Immature natural killer cell (primary cell): ENCODE results near the gene SPON1. TPM values are rescaled to one million over a fixed set of nuclear protein-coding genes. Genes with fewer than 3 reads are reported as not detected.
A peak's percentile ranks its signal among the peaks of the same experiment; 100 is the strongest.
"Not testable (repeated sequence)": the region's sequence is repeated elsewhere in the genome, so short reads cannot be mapped to it uniquely, and the experiment has no call there.

Source experiments
- DNase-seq, 3 donors: peaks; one replicate each; pipeline ENCODE4 v3.0.0; 2022; ENCODE audit warnings: mixed read lengths in 1 of 3
- H3K27ac Mint-ChIP-seq, 6 donors: one replicate each; pipeline ENCODE4 v1.8.0; 2020; ENCODE audit warnings: mixed read lengths in 6 of 6, mild to moderate bottlenecking in 5 of 6, inconsistent platforms in 4 of 6, moderate library complexity in 3 of 6
- H3K27me3 Mint-ChIP-seq, 3 donors: one replicate each; pipeline ENCODE4 v1.8.0; 2020 to 2021; ENCODE audit warnings: low read depth in 3 of 3, mild to moderate bottlenecking in 3 of 3, mixed read lengths in 3 of 3, moderate library complexity in 3 of 3, inconsistent platforms in 1 of 3
- H3K36me3 Mint-ChIP-seq, 3 donors: one replicate each; pipeline ENCODE4 v1.8.0; 2020; ENCODE audit warnings: mixed read lengths in 3 of 3, inconsistent platforms in 2 of 3, mild to moderate bottlenecking in 2 of 3
- H3K4me1 Mint-ChIP-seq, 2 donors: one replicate each; pipeline ENCODE4 v1.8.0; 2020; ENCODE audit warnings: inconsistent platforms in 2 of 2, mild to moderate bottlenecking in 2 of 2, mixed read lengths in 2 of 2, moderate library complexity in 1 of 2
- H3K4me3 Mint-ChIP-seq, 5 donors: one replicate each; pipeline ENCODE4 v1.8.0; 2020; ENCODE audit warnings: mild to moderate bottlenecking in 5 of 5, mixed read lengths in 5 of 5, inconsistent platforms in 3 of 5, moderate library complexity in 3 of 5
- H3K9me3 Mint-ChIP-seq, 6 donors: one replicate each; pipeline ENCODE4 v1.8.0; 2020; ENCODE audit warnings: mild to moderate bottlenecking in 6 of 6, mixed read lengths in 6 of 6, inconsistent platforms in 4 of 6, moderate library complexity in 3 of 6
- polyA plus RNA-seq, 3 donors: library from polyadenylated mRNA; unstranded; fragments of 300-500 nt; fragmentation: Illumina TruSeq; gene quantifications; one replicate each; pipeline ENCODE4 v1.2.3, GENCODE V29; 2021

SPON1 gene
- polyA plus RNA-seq, 3 donors from 2014 or later, result 0.22 to 1.1 (median 0.74) TPM

DNA sequence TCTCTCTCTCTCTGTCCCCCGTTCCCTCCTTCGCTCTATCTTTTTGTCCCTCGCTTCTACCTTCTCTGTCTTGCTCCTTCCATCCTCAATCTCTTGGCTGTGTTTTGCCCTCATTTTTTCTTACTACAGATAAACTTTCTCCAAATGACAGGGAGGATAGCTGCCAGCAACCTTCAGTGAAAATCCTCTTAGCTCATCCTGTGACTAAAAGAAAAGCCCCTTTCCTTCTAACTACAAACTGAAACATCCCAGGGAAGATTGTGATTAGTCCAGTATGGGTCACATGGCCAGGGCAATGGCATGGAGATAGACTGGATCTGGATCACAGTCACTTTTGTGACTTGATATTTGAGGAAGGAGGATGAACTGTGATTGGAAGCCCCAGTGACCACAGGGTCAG is 10.4 kb downstream of the SPON1 start:
- Mint-ChIP-seq H3K36me3 (no peaks in the 10 kb centered on the region), H3K27ac (no peak overlapping the region), H3K27me3 (peaks cover 3 to 11% (median 5%) of the 10 kb centered on the region in 3 donors), H3K4me3 (no peak overlapping the region), H3K9me3 (no peaks in the 10 kb centered on the region), H3K4me1 (no peaks in the 10 kb centered on the region)
- DNase-seq, result no peak

- Mint-ChIP-seq H3K4me3 (no peak overlapping the region), H3K9me3 (no peaks in the 10 kb centered on the region), H3K27ac (no peak overlapping the region), H3K27me3 (peaks cover 0 to 9% (median 6%) of the 10 kb centered on the region in 3 donors), H3K36me3 (no peaks in the 10 kb centered on the region), H3K4me1 (no peaks in the 10 kb centered on the region)
- no peak for DNase-seq
These were observed 12.1 kb downstream of the SPON1 start for GRCh38 chr11:13974631-13975030.

DNA sequence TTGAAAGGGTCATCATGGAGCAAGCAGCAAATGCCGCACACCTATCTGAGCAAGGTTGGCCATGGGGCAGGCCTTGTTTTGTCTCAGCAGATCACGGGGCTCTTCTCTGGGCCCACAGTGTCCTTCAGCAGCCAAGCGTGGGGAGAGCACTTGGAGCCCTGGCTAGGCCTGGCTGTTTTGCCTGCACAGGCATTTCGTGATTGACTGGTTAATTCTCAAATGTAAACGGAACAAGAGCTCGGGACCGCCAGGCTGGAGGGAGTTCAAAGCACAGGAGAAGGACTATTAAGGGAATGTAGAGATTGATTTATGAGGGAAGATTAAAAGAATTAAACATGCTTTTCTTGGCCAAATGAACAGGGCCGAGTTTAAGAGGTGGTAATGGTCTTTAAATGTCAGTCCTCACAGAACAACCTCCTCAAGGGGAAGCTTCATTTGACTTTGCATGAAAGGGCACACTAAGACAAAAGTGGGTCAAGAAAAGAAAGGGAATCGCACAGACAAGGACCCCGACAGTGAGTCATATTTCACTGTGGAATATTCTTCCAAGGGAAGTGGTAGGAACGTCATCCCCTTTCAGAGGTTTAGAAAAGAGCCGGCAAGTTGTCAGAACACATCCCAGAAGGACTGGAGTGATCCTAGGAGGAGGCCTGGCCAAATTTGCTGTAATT is 20.7 kb downstream of the SPON1 start:
- H3K4me3 Mint-ChIP-seq, result no peak overlapping the region
- H3K36me3 Mint-ChIP-seq, result no peaks in the 10 kb centered on the region
- peak overlapping the region in 1 of 6 donors; percentile 26 for H3K27ac Mint-ChIP-seq
- DNase-seq, result no peak
- no peaks in the 10 kb centered on the region for H3K9me3 Mint-ChIP-seq
- H3K4me1 Mint-ChIP-seq, result no peaks in the 10 kb centered on the region
- H3K27me3 Mint-ChIP-seq, result peaks cover 0 to 5% (median 5%) of the 10 kb centered on the region in 3 donors

DNA sequence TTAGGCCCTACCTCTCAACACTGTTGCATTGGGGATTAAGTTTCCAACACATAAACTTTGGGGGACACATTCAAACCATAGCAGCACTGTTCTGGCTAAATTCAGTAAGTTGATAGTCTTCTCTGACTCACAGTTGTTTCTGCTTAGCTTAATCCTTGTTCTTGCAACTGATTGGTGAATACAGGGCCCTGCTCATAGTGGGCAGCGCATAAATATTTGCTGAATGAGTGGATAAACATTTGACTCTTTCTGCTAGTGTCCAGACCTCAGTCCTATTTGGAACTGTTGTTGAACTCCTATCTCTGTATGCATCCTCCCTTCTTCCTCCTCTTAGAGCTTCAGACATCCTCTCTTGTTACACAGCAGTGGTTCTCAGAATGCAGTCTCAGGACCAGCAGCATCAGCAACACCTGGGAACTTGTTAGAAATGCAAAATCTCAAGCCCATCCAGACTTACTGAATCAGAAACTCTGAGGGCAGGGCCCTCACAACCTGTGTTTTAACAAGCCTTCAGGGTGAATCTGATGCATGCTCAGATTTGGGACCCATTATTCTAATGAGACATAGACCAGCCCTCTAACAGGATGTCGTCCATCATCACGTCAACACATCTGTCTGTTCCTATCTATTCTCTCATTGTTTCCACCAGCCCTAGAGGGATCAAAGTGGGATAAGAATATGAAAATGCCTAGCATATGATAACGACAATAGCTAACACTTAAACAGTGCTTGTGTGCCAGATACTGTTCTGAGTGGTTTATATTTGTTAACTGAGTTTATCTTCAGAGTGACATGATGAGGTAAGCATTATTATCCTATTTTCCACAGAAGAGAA is 22.3 kb downstream of the SPON1 start:
- DNase-seq, result no peak
- no peaks in the 10 kb centered on the region for H3K4me1 Mint-ChIP-seq
- no peaks in the 10 kb centered on the region for H3K36me3 Mint-ChIP-seq
- H3K27ac Mint-ChIP-seq, result no peak overlapping the region
- H3K9me3 Mint-ChIP-seq, result no peaks in the 10 kb centered on the region
- no peak overlapping the region for H3K4me3 Mint-ChIP-seq
- H3K27me3 Mint-ChIP-seq, result peaks cover 0 to 4% (median 3%) of the 10 kb centered on the region in 3 donors

DNA sequence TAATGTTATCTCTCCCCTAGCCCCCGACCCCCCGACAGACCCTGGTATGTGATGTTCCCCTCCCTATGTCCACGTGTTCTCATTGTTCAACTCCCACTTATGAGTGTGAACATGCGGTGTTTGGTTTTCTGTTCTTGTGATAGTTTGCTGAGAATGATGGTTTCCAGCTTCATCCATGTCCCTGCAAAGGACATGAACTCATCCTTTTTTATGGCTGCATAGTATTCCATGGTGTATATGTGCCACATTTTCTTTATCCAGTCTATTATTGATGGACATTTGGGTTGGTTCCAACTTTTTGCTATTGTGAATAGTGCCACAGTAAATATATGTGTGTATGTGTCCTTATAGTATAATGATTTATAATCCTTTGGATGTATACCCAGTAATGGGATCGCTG is 24.2 kb downstream of the SPON1 start:
- not testable (repeated sequence) for H3K9me3 Mint-ChIP-seq, H3K36me3 Mint-ChIP-seq, DNase-seq, H3K27ac Mint-ChIP-seq, H3K4me3 Mint-ChIP-seq, H3K4me1 Mint-ChIP-seq, H3K27me3 Mint-ChIP-seq

DNA sequence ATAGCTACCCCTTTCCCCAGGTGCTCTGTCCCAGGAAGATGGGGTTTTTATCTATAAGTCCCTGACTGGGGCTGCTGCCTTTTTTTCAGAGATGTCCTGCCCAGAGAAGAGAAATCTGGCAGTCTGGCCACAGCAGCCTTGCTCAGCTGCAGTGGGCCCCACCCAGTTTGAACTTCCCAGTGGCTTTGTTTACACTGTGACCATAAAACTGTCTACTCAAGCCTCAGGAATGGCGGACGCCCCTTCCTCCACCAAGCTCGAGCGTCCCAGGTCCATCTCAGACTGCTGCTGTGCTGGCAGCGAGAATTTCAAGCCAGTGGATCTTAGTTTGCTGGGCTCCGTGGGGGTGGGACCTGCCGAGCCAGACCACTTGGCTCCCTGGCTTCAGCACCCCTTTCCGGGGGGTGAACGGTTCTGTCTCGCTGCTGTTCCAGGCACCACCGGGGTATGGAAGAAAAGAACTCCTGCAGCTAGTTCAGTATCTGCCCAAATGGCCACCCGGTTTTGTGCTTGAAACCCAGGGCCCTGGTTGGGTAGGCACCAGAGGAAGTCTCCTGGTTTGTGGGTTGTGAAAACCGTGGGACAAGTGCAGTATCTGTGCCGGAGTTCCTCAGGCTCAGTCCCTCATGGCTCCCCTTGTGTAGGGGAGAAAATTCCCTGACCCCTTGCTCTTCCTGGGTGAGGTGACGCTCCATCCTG is 29.8 kb downstream of the SPON1 start:
- not testable (repeated sequence) for H3K4me3 Mint-ChIP-seq, H3K9me3 Mint-ChIP-seq, DNase-seq, H3K27ac Mint-ChIP-seq, H3K36me3 Mint-ChIP-seq, H3K4me1 Mint-ChIP-seq
- peaks cover 4 to 14% (median 5%) of the 10 kb centered on the region in 3 donors for H3K27me3 Mint-ChIP-seq

DNA sequence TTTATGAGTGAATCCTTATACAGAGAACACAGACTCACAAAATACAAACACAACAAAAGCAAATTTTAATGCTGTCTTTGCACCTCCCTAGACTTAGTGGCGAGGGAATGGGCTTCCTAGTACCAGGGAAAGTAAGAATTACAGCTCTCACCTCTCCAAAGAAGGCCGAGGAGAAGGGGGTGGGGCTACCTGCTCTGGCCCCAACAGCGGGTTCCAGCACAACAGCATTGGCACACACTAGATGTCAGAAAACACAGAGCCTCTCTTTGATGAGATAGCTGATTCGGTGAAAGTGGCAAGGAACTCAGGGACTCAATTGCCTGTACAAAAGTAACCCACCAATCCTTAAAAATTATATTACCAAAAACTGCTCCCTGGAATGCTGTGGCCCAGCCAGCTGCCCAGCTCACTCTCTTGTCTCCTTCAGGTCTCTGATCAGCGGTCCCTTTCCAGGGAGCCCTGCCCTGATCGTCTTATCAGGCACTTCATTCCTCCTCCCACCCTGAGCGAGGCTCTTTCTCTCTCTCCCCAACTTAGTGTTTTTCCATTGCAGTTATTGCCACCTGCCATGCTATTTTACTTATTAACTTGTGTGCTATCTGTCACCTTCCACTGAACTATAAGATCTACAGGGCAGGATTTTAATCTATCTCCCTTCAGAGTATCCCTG is 30.7 kb downstream of the SPON1 start:
- Mint-ChIP-seq H3K27ac (no peak overlapping the region), H3K4me3 (no peak overlapping the region), H3K27me3 (peaks cover 4 to 14% (median 5%) of the 10 kb centered on the region in 3 donors), H3K4me1 (no peaks in the 10 kb centered on the region), H3K9me3 (no peaks in the 10 kb centered on the region), H3K36me3 (no peaks in the 10 kb centered on the region)
- no peak for DNase-seq

DNA sequence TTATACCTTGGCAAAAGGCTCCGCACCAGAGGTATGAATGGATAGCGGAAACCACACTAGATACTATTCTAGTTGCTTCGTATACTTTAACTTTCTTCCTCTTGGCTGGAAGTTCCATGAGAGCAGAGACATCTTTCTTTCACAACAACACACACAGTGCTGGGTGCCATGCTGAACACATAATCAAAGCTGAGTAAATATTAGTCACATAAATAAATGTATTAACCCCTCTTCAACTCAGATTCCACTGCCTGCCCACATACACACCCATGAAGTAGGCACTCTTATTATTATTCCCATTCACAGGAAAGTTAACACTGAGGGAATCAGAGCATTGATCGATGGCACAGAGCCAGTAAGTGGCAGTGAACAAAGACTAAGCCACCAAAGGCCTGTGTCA is 35.4 kb downstream of the SPON1 start:
- H3K36me3 Mint-ChIP-seq, result peaks cover 0 to 4% (median 0%) of the 10 kb centered on the region in 3 donors
- no peaks in the 10 kb centered on the region for H3K4me1 Mint-ChIP-seq
- no peak overlapping the region for H3K27ac Mint-ChIP-seq
- peaks cover 0 to 9% (median 7%) of the 10 kb centered on the region in 3 donors for H3K27me3 Mint-ChIP-seq
- H3K9me3 Mint-ChIP-seq, result peaks cover 0 to 2% (median 0%) of the 10 kb centered on the region in 6 donors
- DNase-seq, result no peak
- H3K4me3 Mint-ChIP-seq, result no peak overlapping the region

DNA sequence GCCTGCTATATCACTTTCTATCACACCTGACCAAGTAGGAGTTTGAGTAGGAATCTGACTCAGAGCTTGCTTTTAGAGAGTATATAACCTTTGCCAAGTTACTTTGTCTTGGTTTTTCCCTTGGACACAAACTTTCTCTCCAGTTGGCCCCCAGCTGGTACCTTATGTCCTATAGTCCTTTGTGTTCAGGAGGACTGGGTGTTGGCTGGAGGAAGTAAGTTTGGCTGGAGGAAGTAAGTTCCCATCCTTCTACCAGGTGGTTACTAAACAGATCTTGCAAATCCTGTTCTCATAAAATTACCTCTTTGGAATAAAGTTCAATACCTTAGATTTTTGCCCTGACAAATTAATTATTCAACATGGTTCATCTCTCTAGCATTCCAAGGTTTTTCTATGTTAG is 37.2 kb downstream of the SPON1 start:
- Mint-ChIP-seq H3K4me1 (no peaks in the 10 kb centered on the region), H3K4me3 (no peak overlapping the region), H3K27me3 (peaks cover 0 to 9% (median 5%) of the 10 kb centered on the region in 3 donors), H3K27ac (no peak overlapping the region), H3K9me3 (peaks cover 0 to 5% (median 0%) of the 10 kb centered on the region in 6 donors), H3K36me3 (peaks cover 0 to 4% (median 0%) of the 10 kb centered on the region in 3 donors)
- DNase-seq, result no peak

DNA sequence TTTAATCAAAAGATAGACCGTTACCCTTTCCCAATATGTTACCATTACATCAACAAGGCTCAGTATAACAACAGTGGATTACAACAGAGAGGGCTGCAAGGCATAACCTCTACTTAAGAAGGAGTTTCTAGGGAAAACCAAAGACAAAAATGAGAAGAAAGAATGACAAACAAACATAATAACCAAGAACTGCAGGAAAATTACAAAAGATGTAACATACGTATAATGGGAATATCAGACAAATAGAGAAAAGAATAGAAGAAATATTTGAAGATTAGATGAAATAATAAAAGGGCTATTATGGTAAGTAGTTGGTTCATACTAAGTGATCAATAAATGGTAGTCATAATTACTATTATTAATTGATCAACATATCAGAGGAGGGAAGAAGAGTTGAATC is 39.1 kb downstream of the SPON1 start:
- Mint-ChIP-seq H3K36me3 (peaks cover 0 to 4% (median 0%) of the 10 kb centered on the region in 3 donors), H3K4me1 (no peaks in the 10 kb centered on the region), H3K27me3 (peaks cover 2 to 10% (median 5%) of the 10 kb centered on the region in 3 donors), H3K4me3 (no peak overlapping the region), H3K9me3 (peaks cover 0 to 5% (median 0%) of the 10 kb centered on the region in 6 donors), H3K27ac (no peak overlapping the region)
- DNase-seq, result no peak

DNA sequence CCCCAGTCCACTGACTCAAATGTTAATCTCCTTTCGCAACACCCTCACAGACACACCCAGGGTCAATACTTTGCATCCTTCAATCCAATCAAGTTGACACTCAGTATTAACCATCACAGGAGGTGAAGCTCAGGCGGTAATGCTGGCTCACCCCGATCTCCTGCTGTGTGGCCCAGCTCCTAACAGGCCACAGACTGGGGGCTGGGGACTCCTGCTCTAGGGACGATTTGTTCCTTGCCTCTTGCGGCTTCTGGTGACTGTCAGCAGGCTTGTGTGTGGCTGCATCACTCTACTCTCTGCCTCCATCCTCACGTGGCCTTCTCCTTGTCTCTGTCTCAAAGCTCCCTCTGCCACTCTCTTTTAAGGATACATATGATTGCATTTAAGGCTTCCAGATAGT is 45.0 kb downstream of the SPON1 start:
- DNase-seq, result no peak
- H3K36me3 Mint-ChIP-seq, result no peaks in the 10 kb centered on the region
- H3K9me3 Mint-ChIP-seq, result peaks cover 0 to 3% (median 0%) of the 10 kb centered on the region in 6 donors
- H3K27me3 Mint-ChIP-seq, result peaks cover 2 to 5% (median 4%) of the 10 kb centered on the region in 3 donors
- no peak overlapping the region for H3K4me3 Mint-ChIP-seq
- no peak overlapping the region for H3K27ac Mint-ChIP-seq
- no peaks in the 10 kb centered on the region for H3K4me1 Mint-ChIP-seq

- Mint-ChIP-seq H3K27me3 (peaks cover 0 to 4% (median 2%) of the 10 kb centered on the region in 3 donors), H3K36me3 (no peaks in the 10 kb centered on the region), H3K27ac (no peak overlapping the region), H3K9me3 (no peaks in the 10 kb centered on the region), H3K4me1 (no peaks in the 10 kb centered on the region), H3K4me3 (no peak overlapping the region)
- no peak for DNase-seq
These were observed 48.1 kb downstream of the SPON1 start for GRCh38 chr11:14010665-14011064.

DNA sequence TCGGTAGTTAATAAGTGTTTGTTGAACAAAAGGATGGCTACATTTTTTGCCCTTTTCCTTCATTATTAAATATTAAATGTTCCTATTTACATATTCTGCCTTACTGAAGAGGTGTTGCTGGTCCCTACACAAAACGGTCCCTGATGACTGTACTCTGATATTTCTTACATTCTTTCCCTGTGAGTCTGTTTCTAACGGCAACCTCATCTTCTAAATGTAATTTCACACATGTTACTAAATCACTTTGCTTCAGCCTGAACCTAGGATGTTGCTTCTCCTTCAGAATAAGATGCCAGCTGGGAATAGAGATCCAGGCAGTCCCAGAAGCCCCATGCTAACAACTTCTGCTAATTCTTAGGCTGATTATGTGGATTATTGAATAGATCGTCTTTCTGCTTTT is 50.3 kb downstream of the SPON1 start:
- no peak overlapping the region for H3K27ac Mint-ChIP-seq

More for the DNA sequence above, 50.3 kb downstream of the SPON1 start:
- DNase-seq, result no peak
- Mint-ChIP-seq H3K9me3 (no peaks in the 10 kb centered on the region), H3K27me3 (no peaks in the 10 kb centered on the region), H3K4me3 (no peak overlapping the region), H3K36me3 (no peaks in the 10 kb centered on the region), H3K4me1 (no peaks in the 10 kb centered on the region)
